Tibial nerve (tissue), 4 donors: ENCODE data around the gene ZNF541.

Experiments
- CTCF ChIP-seq, 5 experiments: fragments of 200-600 bp in 3 of 5; fragments of 450-650 bp in 2 of 5; sonication (generic) in 3 of 5; IDR thresholded peaks; one replicate each; pipeline ENCODE4 v1.5.1; 2016 to 2019; ENCODE audit warnings: antibody characterized with exemption in 5 of 5, mild to moderate bottlenecking in 3 of 5, moderate library complexity in 2 of 5
- EP300 ChIP-seq, 2 donors: sonication (generic); formaldehyde crosslinking; IDR thresholded peaks; one replicate each; pipeline ENCODE4 v1.6.1; 2017; ENCODE audit warnings: antibody characterized with exemption in 2 of 2, mild to moderate bottlenecking in 1 of 2
- POLR2A ChIP-seq, 2 donors: fragments of 450-650 bp; IDR thresholded peaks; one replicate each; pipeline ENCODE4 v1.6.1; 2017; ENCODE audit warnings: antibody characterized with exemption in 2 of 2, mild to moderate bottlenecking in 2 of 2, moderate library complexity in 2 of 2

GRCh38 chr19:47561440-47562057, 11.4 kb downstream of the ZNF541 start:
- TF ChIP-seq CTCF (IDR thresholded peaks at IDR 0.05) = no peak
- TF ChIP-seq EP300 (IDR thresholded peaks at IDR 0.05) = no peak
- no peak for TF ChIP-seq POLR2A (IDR thresholded peaks at IDR 0.05)
